ENCODE results near the gene ADTRP. TPM values are rescaled to one million over a fixed set of nuclear protein-coding genes. Genes with fewer than 3 reads are reported as not detected.
"Not testable (repeated sequence)": the region's sequence is repeated elsewhere in the genome, so short reads cannot be mapped to it uniquely, and the experiment has no call there.

The ADTRP gene
- total and polyA plus RNA-seq, 2 donors (not counting 1 experiment from before 2014, with no cell fraction given): 0.23 to 1.7 TPM

GRCh38 chr6:11681357-11681756 is 97.2 kb downstream of the ADTRP start:
- Histone ChIP-seq H3K27ac (ENCODE audit: insufficient read depth, low read length) (no peak overlapping the region), H3K27me3 (ENCODE audit: control insufficient read depth, insufficient read depth, low read length) (no peaks in the 10 kb centered on the region), H3K36me3 (ENCODE audit: control insufficient read depth, insufficient read depth, low read length) (no peaks in the 10 kb centered on the region), H3K4me1 (ENCODE audit: control insufficient read depth, extremely low read depth, insufficient read depth, low read length) (peaks cover 6% of the 10 kb centered on the region), H3K4me2 (ENCODE audit: extremely low read depth, insufficient read depth, low read length) (no peak overlapping the region), H2AFZ (ENCODE audit: low read length) (no peak overlapping the region), H3K4me3 (replicated peaks in 1 of 4; ENCODE audit: control extremely low read depth in 1 of 4, insufficient read depth in 1 of 4, low read depth in 3 of 4, low read length in 4 of 4) (no peak overlapping the region), H4K20me1 (ENCODE audit: control insufficient read depth, extremely low read depth, insufficient read depth, low read length) (no peaks in the 10 kb centered on the region), H3K9me3 (ENCODE audit: control insufficient read depth, insufficient read depth, low read depth, low read length) (no peaks in the 10 kb centered on the region), H3K79me2 (ENCODE audit: control insufficient read depth, insufficient read depth, low read length) (no peaks in the 10 kb centered on the region), H3K9ac (ENCODE audit: insufficient read depth, low read length) (no peak overlapping the region)
- no peak for TF ChIP-seq EZH2 (IDR thresholded peaks at IDR 0.05; ENCODE audit: low read length, missing control alignments)
- TF ChIP-seq, protein P1, sequence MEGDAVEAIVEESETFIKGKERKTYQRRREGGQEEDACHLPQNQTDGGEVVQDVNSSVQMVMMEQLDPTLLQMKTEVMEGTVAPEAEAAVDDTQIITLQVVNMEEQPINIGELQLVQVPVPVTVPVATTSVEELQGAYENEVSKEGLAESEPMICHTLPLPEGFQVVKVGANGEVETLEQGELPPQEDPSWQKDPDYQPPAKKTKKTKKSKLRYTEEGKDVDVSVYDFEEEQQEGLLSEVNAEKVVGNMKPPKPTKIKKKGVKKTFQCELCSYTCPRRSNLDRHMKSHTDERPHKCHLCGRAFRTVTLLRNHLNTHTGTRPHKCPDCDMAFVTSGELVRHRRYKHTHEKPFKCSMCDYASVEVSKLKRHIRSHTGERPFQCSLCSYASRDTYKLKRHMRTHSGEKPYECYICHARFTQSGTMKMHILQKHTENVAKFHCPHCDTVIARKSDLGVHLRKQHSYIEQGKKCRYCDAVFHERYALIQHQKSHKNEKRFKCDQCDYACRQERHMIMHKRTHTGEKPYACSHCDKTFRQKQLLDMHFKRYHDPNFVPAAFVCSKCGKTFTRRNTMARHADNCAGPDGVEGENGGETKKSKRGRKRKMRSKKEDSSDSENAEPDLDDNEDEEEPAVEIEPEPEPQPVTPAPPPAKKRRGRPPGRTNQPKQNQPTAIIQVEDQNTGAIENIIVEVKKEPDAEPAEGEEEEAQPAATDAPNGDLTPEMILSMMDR (conservative IDR thresholded peaks at IDR 0.05 in 1 of 2, IDR thresholded peaks at IDR 0.05 in 1 of 2; ENCODE audit: low read depth in 1 of 2, low read length in 2 of 2): no peak
- no peak for DNase-seq (ENCODE audit: low read depth in 2 of 2)

DNA sequence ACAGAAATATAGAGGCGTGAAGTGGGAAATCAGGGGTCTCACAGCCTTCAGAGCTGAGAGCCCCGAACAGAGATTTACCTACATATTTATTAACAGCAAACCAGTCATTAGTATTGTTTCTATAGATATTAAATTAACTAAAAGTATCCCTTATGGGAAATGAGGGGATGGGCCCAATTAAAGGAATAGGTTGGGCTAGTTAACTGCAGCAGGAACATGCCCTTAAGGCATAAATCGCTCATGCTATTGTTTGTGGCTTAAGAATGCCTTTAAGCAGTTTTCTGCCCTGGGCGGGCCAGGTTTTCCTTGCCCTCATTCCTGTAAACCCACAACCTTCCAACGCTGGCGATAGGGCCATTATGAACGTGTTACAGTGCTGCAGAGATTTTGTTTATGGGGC is 98.1 kb downstream of the ADTRP start:
- H3K9ac ChIP-seq (ENCODE audit: insufficient read depth, low read length); H3K9me3 ChIP-seq (ENCODE audit: control insufficient read depth, insufficient read depth, low read depth, low read length); H3K4me3 ChIP-seq (replicated peaks in 1 of 4; ENCODE audit: control extremely low read depth in 1 of 4, insufficient read depth in 1 of 4, low read depth in 3 of 4, low read length in 4 of 4); H4K20me1 ChIP-seq (ENCODE audit: control insufficient read depth, extremely low read depth, insufficient read depth, low read length); H3K4me1 ChIP-seq (ENCODE audit: control insufficient read depth, extremely low read depth, insufficient read depth, low read length); H3K27me3 ChIP-seq (ENCODE audit: control insufficient read depth, insufficient read depth, low read length); H3K27ac ChIP-seq (ENCODE audit: insufficient read depth, low read length); H2AFZ ChIP-seq (ENCODE audit: low read length); DNase-seq (ENCODE audit: low read depth in 2 of 2); H3K4me2 ChIP-seq (ENCODE audit: extremely low read depth, insufficient read depth, low read length); H3K79me2 ChIP-seq (ENCODE audit: control insufficient read depth, insufficient read depth, low read length); H3K36me3 ChIP-seq (ENCODE audit: control insufficient read depth, insufficient read depth, low read length): not testable (repeated sequence)

GRCh38 chr6:11679099-11679498 is 99.5 kb downstream of the ADTRP start:
- H4K20me1 ChIP-seq (ENCODE audit: control insufficient read depth, extremely low read depth, insufficient read depth, low read length): no peaks in the 10 kb centered on the region
- no peak overlapping the region for H3K4me2 ChIP-seq (ENCODE audit: extremely low read depth, insufficient read depth, low read length)
- H3K27ac ChIP-seq (ENCODE audit: insufficient read depth, low read length): no peak overlapping the region
- no peak overlapping the region for H2AFZ ChIP-seq (ENCODE audit: low read length)
- no peaks in the 10 kb centered on the region for H3K9me3 ChIP-seq (ENCODE audit: control insufficient read depth, insufficient read depth, low read depth, low read length)
- no peaks in the 10 kb centered on the region for H3K36me3 ChIP-seq (ENCODE audit: control insufficient read depth, insufficient read depth, low read length)
- H3K27me3 ChIP-seq (ENCODE audit: control insufficient read depth, insufficient read depth, low read length): no peaks in the 10 kb centered on the region
- DNase-seq (ENCODE audit: low read depth in 2 of 2): no peak
- H3K4me3 ChIP-seq (replicated peaks in 1 of 4; ENCODE audit: control extremely low read depth in 1 of 4, insufficient read depth in 1 of 4, low read depth in 3 of 4, low read length in 4 of 4): no peak overlapping the region
- H3K9ac ChIP-seq (ENCODE audit: insufficient read depth, low read length): no peak overlapping the region
- H3K79me2 ChIP-seq (ENCODE audit: control insufficient read depth, insufficient read depth, low read length): no peaks in the 10 kb centered on the region
- H3K4me1 ChIP-seq (ENCODE audit: control insufficient read depth, extremely low read depth, insufficient read depth, low read length): no peaks in the 10 kb centered on the region
- TF ChIP-seq EZH2 (IDR thresholded peaks at IDR 0.05; ENCODE audit: low read length, missing control alignments): no peak
- TF ChIP-seq, protein P1 (conservative IDR thresholded peaks at IDR 0.05 in 1 of 2, IDR thresholded peaks at IDR 0.05 in 1 of 2; ENCODE audit: low read depth in 1 of 2, low read length in 2 of 2): no peak
